IMR-90 (cell line): ENCODE results near the gene ZNF385B. TPM values are rescaled to one million over a fixed set of nuclear protein-coding genes. Genes with fewer than 3 reads are reported as not detected.
"Not testable (repeated sequence)": the region's sequence is repeated elsewhere in the genome, so short reads cannot be mapped to it uniquely, and the experiment has no call there.

Source experiments
- ATAC-seq: fragments of 200-7000 bp; cut with Tn5 transposase; 2 replicates; pipeline ENCODE4 v1.9.1; 2020; ENCODE audit warnings: low read depth, mild to moderate bottlenecking, moderate library complexity
- BruUV-seq: library from RNA; stranded (reverse); fragments of 400-500 nt; replicated peaks from 2 replicates; lab custom pipeline; 2021; lab: Mats Ljungman, UMichigan
- CTCF ChIA-PET: fragments of 300-600 bp; formaldehyde crosslinking; extraction: SDS; loops from one replicate; lab custom pipeline; 2021; ENCODE audit warnings: antibody characterized with exemption; lab: Yijun Ruan, JAX
- POLR2A ChIA-PET: fragments of 300-600 bp; sonication (Branson Sonifier 250); formaldehyde crosslinking; loops from one replicate; lab custom pipeline; 2022; ENCODE audit warnings: antibody characterized with exemption; ENCODE audit not compliant: unreplicated experiment; lab: Charles Lee
- DNase-seq: peaks from one replicate; pipeline ENCODE4 v3.0.0; 2013
- H2AFZ ChIP-seq: replicated peaks from 2 replicates; pipeline ENCODE3; 2013; ENCODE audit warnings: low read length, mild to moderate bottlenecking; ENCODE audit not compliant: poor library complexity
- H2AK5ac ChIP-seq: 2 replicates; pipeline ENCODE4 v1.6.1; 2013; ENCODE audit warnings: low read depth, low read length, inconsistent platforms
- H2AK9ac ChIP-seq: replicated peaks from 2 replicates; pipeline ENCODE3; 2013; ENCODE audit warnings: mild to moderate bottlenecking, low read depth, low read length, moderate library complexity; ENCODE audit not compliant: poor library complexity
- H2BK120ac ChIP-seq: 2 replicates; pipeline ENCODE4 v1.6.1; 2013; ENCODE audit warnings: low read depth, low read length, inconsistent platforms
- H2BK15ac ChIP-seq: 3 replicates; pipeline ENCODE4 v1.6.1; 2013; ENCODE audit warnings: low read depth, low read length, inconsistent platforms
- H2BK20ac ChIP-seq: 2 replicates; pipeline ENCODE4 v1.6.1; 2013; ENCODE audit warnings: low read depth, mild to moderate bottlenecking, inconsistent platforms, low read length, moderate library complexity
- H2BK5ac ChIP-seq: 2 replicates; pipeline ENCODE4 v1.6.1; 2013; ENCODE audit warnings: mild to moderate bottlenecking, low read depth, low read length, inconsistent platforms; ENCODE audit not compliant: poor library complexity, severe bottlenecking
- H3K14ac ChIP-seq: replicated peaks from 2 replicates; pipeline ENCODE4 v1.6.1; 2013; ENCODE audit warnings: low read depth, low read length, inconsistent platforms
- H3K18ac ChIP-seq: 2 replicates; pipeline ENCODE4 v1.6.1; 2013; ENCODE audit warnings: low read depth, low read length, control low read depth
- H3K23ac ChIP-seq: 2 replicates; pipeline ENCODE4 v1.6.1; 2013; ENCODE audit warnings: low read depth, low read length, inconsistent platforms
- H3K27ac ChIP-seq: 2 replicates; pipeline ENCODE4 v1.5.1; 2013; ENCODE audit warnings: mild to moderate bottlenecking, control low read depth, low read length; ENCODE audit not compliant: insufficient read depth
- H3K27me3 ChIP-seq: 2 replicates; pipeline ENCODE4 v1.6.1; 2013; ENCODE audit warnings: low read length; ENCODE audit not compliant: control insufficient read depth, insufficient read depth
- H3K36me3 ChIP-seq: 2 replicates; pipeline ENCODE4 v1.6.1; 2013; ENCODE audit warnings: low read length, mixed read lengths; ENCODE audit not compliant: control insufficient read depth, insufficient read depth
- H3K4ac ChIP-seq: 2 replicates; pipeline ENCODE4 v1.6.1; 2013; ENCODE audit warnings: low read depth, low read length, inconsistent platforms
- H3K4me1 ChIP-seq: 2 replicates; pipeline ENCODE4 v1.6.1; 2013; ENCODE audit warnings: low read length, mixed read lengths; ENCODE audit not compliant: control insufficient read depth, insufficient read depth
- H3K4me2 ChIP-seq: 2 replicates; pipeline ENCODE4 v1.6.1; 2013; ENCODE audit warnings: low read depth, mild to moderate bottlenecking, control low read depth, low read length, moderate library complexity
- H3K4me3 ChIP-seq: 2 replicates; pipeline ENCODE4 v1.5.1; 2013; ENCODE audit warnings: low read depth, mild to moderate bottlenecking, control low read depth, low read length, moderate library complexity; ENCODE audit not compliant: insufficient read depth
- H3K56ac ChIP-seq: 2 replicates; pipeline ENCODE4 v1.6.1; 2013; ENCODE audit warnings: low read length, inconsistent platforms; ENCODE audit not compliant: insufficient read depth; ENCODE audit errors: extremely low read depth
- H3K79me1 ChIP-seq, 2 experiments: 2 replicates each; pipeline ENCODE4 v1.6.1; 2013; ENCODE audit warnings: low read length in 2 of 2, inconsistent platforms in 1 of 2, low read depth in 1 of 2
- H3K9ac ChIP-seq: 2 replicates; pipeline ENCODE4 v1.6.1; 2013; ENCODE audit warnings: low read depth, low read length, control low read depth
- H3K9me1 ChIP-seq: 2 replicates; pipeline ENCODE4 v1.6.1; 2013; ENCODE audit warnings: low read length, inconsistent platforms; ENCODE audit not compliant: insufficient read depth
- H3K9me3 ChIP-seq: 2 replicates; pipeline ENCODE4 v1.6.1; 2013; ENCODE audit warnings: low read length; ENCODE audit not compliant: control insufficient read depth, insufficient read depth
- H4K20me1 ChIP-seq: 2 replicates; pipeline ENCODE4 v1.6.1; 2013; ENCODE audit warnings: low read length, inconsistent platforms; ENCODE audit not compliant: insufficient read depth
- H4K5ac ChIP-seq: 2 replicates; pipeline ENCODE4 v1.6.1; 2013; ENCODE audit warnings: mild to moderate bottlenecking, low read depth, low read length, control low read depth
- H4K8ac ChIP-seq, 2 experiments: 2 replicates each; pipeline ENCODE4 v1.6.1; 2013; ENCODE audit warnings: low read depth in 2 of 2, low read length in 2 of 2, control low read depth in 1 of 2, inconsistent platforms in 1 of 2
- H4K91ac ChIP-seq: 2 replicates; pipeline ENCODE4 v1.6.1; 2013; ENCODE audit warnings: low read depth, low read length, inconsistent platforms; ENCODE audit not compliant: insufficient read depth
- CEBPB ChIP-seq: IDR thresholded peaks from 2 replicates; pipeline ENCODE4 v1.6.1; 2012; ENCODE audit warnings: low read depth, low read length, improper control_type of control experiment
- WGBS, 2 experiments: methylation state at CpG; one replicate each; pipeline versions ENCODE4 v1.1.5 to v1.1.7; 2013; ENCODE audit warnings: missing lambda C conversion rate in 2 of 2; ENCODE audit not compliant: insufficient read length in 1 of 2; ENCODE audit errors: extremely low coverage in 2 of 2; 5-methylcytosine and 5-hydroxymethylcytosine counted together
- dilution Hi-C: fragments of 300-500 bp; cut with HindIII; formaldehyde crosslinking; loops from one replicate; pipeline ENCODE4 v1.14.3; 2018; ENCODE audit warnings: low sequenced_read_pairs; ENCODE audit not compliant: unreplicated experiment
- in situ Hi-C: fragments of 300-500 bp; cut with MboI; formaldehyde crosslinking; loops from 3 replicates; pipeline ENCODE4 v1.14.3; 2019; ENCODE audit warnings: low sequenced_read_pairs, inconsistent platforms, mixed read lengths
- intact Hi-C: fragments of 100-400 bp; cut with micrococcal nuclease; formaldehyde crosslinking; loops from 2 replicates; pipeline ENCODE4 v1.10.0; 2022
- polyA plus RNA-seq, 3 experiments: library from polyadenylated mRNA; depleted of rRNA; stranded (reverse); fragments of >200 nt; gene quantifications; 2 replicates each; pipeline ENCODE4 v1.2.3, GENCODE V29; 2012; ENCODE audit warnings: low replicate concordance in 1 of 3
- total RNA-seq: library from RNA; depleted of rRNA; stranded (reverse); fragments of >200 nt; gene quantifications from 2 replicates; pipeline ENCODE4 v1.2.3, GENCODE V29; 2012
- TF ChIP-seq, protein P1 (sequence below): fragments of 150-350 bp; IDR thresholded peaks from 2 replicates; pipeline ENCODE4 v1.6.1; 2016; ENCODE audit warnings: low read depth, mild to moderate bottlenecking, low read length, moderate library complexity, borderline replicate concordance

The ZNF385B gene
- total and polyA plus RNA-seq, 2 of the 4 experiments (the other 2 are of a cell fraction) = not detected

DNA sequence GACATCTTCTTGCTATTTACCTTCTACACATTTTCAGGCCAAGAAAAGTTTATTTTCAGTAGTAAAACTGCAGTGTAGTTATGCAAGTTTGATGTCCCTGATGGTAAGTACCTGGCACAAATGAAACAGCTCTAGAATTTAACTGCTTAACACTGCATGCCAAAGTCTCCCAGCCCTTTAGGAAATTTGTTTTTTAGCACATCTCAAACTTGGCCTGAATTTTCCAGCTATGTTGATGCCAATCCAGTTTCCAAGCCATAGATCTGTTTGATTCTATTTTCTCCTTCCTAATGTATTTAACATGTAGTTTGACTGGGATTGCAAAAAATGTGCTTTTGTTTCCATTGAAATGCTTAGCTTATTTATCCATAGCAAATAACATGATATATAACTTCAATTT lies 29.3 kb upstream of the ZNF385B start:
- ChIA-PET POLR2A (no interaction called here), CTCF (no interaction called here)
- Histone ChIP-seq H3K23ac (no peak overlapping the region), H3K18ac (no peak overlapping the region), H3K27me3 (no peaks in the 10 kb centered on the region; the same call in 1 of the 2 replicates), H3K9me1 (no peaks in the 10 kb centered on the region), H3K4me3 (no peak overlapping the region), H3K56ac (no peak overlapping the region), H3K4me1 (no peaks in the 10 kb centered on the region), H2BK15ac (no peak overlapping the region), H4K8ac (no peak overlapping the region), H2BK120ac (no peak overlapping the region), H2BK20ac (no peak overlapping the region), H2AFZ (no peak overlapping the region), H3K36me3 (no peaks in the 10 kb centered on the region), H2AK5ac (no peak overlapping the region), H3K27ac (no peak overlapping the region), H3K4me2 (no peak overlapping the region), H3K79me1 (no peaks in the 10 kb centered on the region), H3K4ac (no peak overlapping the region), H3K9ac (no peak overlapping the region), H3K9me3 (no peaks in the 10 kb centered on the region), H3K14ac (no peak overlapping the region), H2AK9ac (no peak overlapping the region), H4K20me1 (no peaks in the 10 kb centered on the region), H4K5ac (no peak overlapping the region), H4K91ac (no peak overlapping the region), H2BK5ac (no peak overlapping the region)
- ATAC-seq (no peak), DNase-seq (no peak)
- in situ Hi-C loops (no loop called here), dilution Hi-C loops (no loop called here), intact Hi-C loops (no loop called here)
- TF ChIP-seq, protein P1, sequence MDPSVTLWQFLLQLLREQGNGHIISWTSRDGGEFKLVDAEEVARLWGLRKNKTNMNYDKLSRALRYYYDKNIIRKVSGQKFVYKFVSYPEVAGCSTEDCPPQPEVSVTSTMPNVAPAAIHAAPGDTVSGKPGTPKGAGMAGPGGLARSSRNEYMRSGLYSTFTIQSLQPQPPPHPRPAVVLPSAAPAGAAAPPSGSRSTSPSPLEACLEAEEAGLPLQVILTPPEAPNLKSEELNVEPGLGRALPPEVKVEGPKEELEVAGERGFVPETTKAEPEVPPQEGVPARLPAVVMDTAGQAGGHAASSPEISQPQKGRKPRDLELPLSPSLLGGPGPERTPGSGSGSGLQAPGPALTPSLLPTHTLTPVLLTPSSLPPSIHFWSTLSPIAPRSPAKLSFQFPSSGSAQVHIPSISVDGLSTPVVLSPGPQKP = no peak
- no peak for TF ChIP-seq CEBPB
- no TSS peak for BruUV-seq

DNA sequence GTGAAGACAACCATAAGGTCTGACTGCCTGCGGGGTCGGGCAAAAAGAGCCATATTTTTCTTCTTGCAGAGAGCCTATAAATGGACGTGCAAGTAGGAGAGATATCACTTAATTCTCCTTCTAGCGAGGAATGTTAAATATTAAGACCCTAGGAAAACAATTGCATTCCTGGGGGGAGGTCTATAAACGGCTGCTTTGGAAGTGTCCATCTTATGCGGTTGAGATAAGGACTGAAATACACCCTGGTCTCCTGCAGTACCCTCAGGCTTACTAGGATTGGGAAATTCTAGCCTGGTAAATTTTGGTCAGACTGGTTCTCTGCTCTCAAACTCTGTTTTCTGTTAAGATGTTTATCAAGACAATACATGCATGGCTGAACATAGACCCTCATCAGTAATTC lies 27.2 kb upstream of the ZNF385B start:
- WGBS, 2 experiments = no CpG with 5 or more reads among the region's 6 CpGs
- BruUV-seq, H3K27me3 ChIP-seq, POLR2A ChIA-PET, H2AFZ ChIP-seq, H2BK5ac ChIP-seq, H2AK9ac ChIP-seq, CTCF ChIA-PET, DNase-seq, H3K9me3 ChIP-seq, H4K91ac ChIP-seq, dilution Hi-C loops, in situ Hi-C loops, H4K8ac ChIP-seq, H3K4me3 ChIP-seq, H4K20me1 ChIP-seq, H2AK5ac ChIP-seq, H3K23ac ChIP-seq, H2BK120ac ChIP-seq, H3K36me3 ChIP-seq, H2BK15ac ChIP-seq, H3K27ac ChIP-seq, H2BK20ac ChIP-seq, H3K9ac ChIP-seq, H3K56ac ChIP-seq, H4K5ac ChIP-seq, H3K4me2 ChIP-seq, H3K18ac ChIP-seq, H3K14ac ChIP-seq, H3K9me1 ChIP-seq, ATAC-seq, H3K79me1 ChIP-seq, H3K4me1 ChIP-seq, H3K4ac ChIP-seq, intact Hi-C loops: not testable (repeated sequence)
